Large intestine (tissue), 3 donors: ENCODE measurements around the gene GOLGA7B. TPM values are rescaled to one million over a fixed set of nuclear protein-coding genes. Genes with fewer than 3 reads are reported as not detected.

Experiments used
- DNase-seq, 2 donors: peaks; one replicate each; pipeline versions ENCODE4 v3.0.0 to v3.0.0-alpha.2; 2013
- H3K27ac ChIP-seq: one replicate; pipeline ENCODE4 v1.5.1; 2013; ENCODE audit warnings: low read length
- H3K27me3 ChIP-seq: 2 replicates; pipeline ENCODE4 v1.6.1; 2013; ENCODE audit warnings: low read length; ENCODE audit not compliant: control insufficient read depth, insufficient read depth
- H3K36me3 ChIP-seq: 2 replicates; pipeline ENCODE4 v1.6.1; 2013; ENCODE audit warnings: low read length; ENCODE audit not compliant: control insufficient read depth, insufficient read depth
- H3K4me1 ChIP-seq: one replicate; pipeline ENCODE4 v1.6.1; 2013; ENCODE audit warnings: low read length; ENCODE audit not compliant: control insufficient read depth, insufficient read depth
- H3K4me3 ChIP-seq: one replicate; pipeline ENCODE4 v1.5.1; 2013; ENCODE audit warnings: low read length
- H3K9me3 ChIP-seq: one replicate; pipeline ENCODE4 v1.6.1; 2013; ENCODE audit warnings: mild to moderate bottlenecking, low read depth, low read length, moderate library complexity; ENCODE audit not compliant: control insufficient read depth
- WGBS: methylation state at CpG from one replicate; pipeline ENCODE4 v1.1.5; 2013; ENCODE audit warnings: low lambda C conversion rate; ENCODE audit not compliant: insufficient coverage; 5-methylcytosine and 5-hydroxymethylcytosine counted together
- polyA plus RNA-seq: library from polyadenylated mRNA; unstranded; fragments of 120-200 nt; gene quantifications from one replicate; pipeline ENCODE4 v1.2.1, GENCODE V29; 2013

Gene GOLGA7B
- polyA plus RNA-seq, 1 donor: 3.9 TPM

GRCh38 chr10:97879241-97879640, 29.6 kb downstream of the GOLGA7B start:
- WGBS: no CpG with 5 or more reads among the region's 5 CpGs
- no peaks in the 10 kb centered on the region for H3K27me3 ChIP-seq
- H3K36me3 ChIP-seq: no peaks in the 10 kb centered on the region
- DNase-seq: no peak
- no peak overlapping the region for H3K27ac ChIP-seq
- H3K9me3 ChIP-seq: no peaks in the 10 kb centered on the region
- H3K4me1 ChIP-seq: no peaks in the 10 kb centered on the region
- no peak overlapping the region for H3K4me3 ChIP-seq

GRCh38 chr10:97880109-97880508, 30.5 kb downstream of the GOLGA7B start:
- no peak for DNase-seq
- WGBS: no CpG with 5 or more reads among the region's 10 CpGs
- Histone ChIP-seq H3K4me3 (no peak overlapping the region), H3K36me3 (no peaks in the 10 kb centered on the region), H3K4me1 (no peaks in the 10 kb centered on the region), H3K27ac (no peak overlapping the region), H3K9me3 (no peaks in the 10 kb centered on the region), H3K27me3 (no peaks in the 10 kb centered on the region)

GRCh38 chr10:97882142-97883091, 32.8 kb downstream of the GOLGA7B start:
- no peak overlapping the region for H3K27ac ChIP-seq
- H3K36me3 ChIP-seq: no peaks in the 10 kb centered on the region
- no peak for DNase-seq
- H3K4me3 ChIP-seq: no peak overlapping the region
- H3K27me3 ChIP-seq: no peaks in the 10 kb centered on the region
- no CpG with 5 or more reads among the region's 11 CpGs for WGBS
- no peaks in the 10 kb centered on the region for H3K4me1 ChIP-seq
- no peaks in the 10 kb centered on the region for H3K9me3 ChIP-seq

- no peak overlapping the region for H3K4me3 ChIP-seq
- WGBS: no CpG with 5 or more reads among the region's 3 CpGs
- H3K4me1 ChIP-seq: no peaks in the 10 kb centered on the region
- no peak overlapping the region for H3K27ac ChIP-seq
- H3K9me3 ChIP-seq: no peaks in the 10 kb centered on the region
- H3K36me3 ChIP-seq: no peaks in the 10 kb centered on the region
- DNase-seq: no peak
- no peaks in the 10 kb centered on the region for H3K27me3 ChIP-seq
Measured at GRCh38 chr10:97883092-97883485, 33.4 kb downstream of the GOLGA7B start.

- no peak for DNase-seq
- Histone ChIP-seq H3K27ac (no peak overlapping the region), H3K9me3 (no peaks in the 10 kb centered on the region), H3K4me1 (peaks cover 14% of the 10 kb centered on the region), H3K4me3 (no peak overlapping the region), H3K27me3 (no peaks in the 10 kb centered on the region), H3K36me3 (no peaks in the 10 kb centered on the region)
- 79% methylated on average over 2 of the region's 5 CpGs for WGBS
Measured at GRCh38 chr10:97886286-97886685, 36.6 kb downstream of the GOLGA7B start.

- Histone ChIP-seq H3K4me1 (peaks cover 23% of the 10 kb centered on the region), H3K27ac (no peak overlapping the region), H3K4me3 (no peak overlapping the region), H3K27me3 (no peaks in the 10 kb centered on the region), H3K9me3 (no peaks in the 10 kb centered on the region), H3K36me3 (no peaks in the 10 kb centered on the region)
- DNase-seq: no peak
- WGBS: no CpG with 5 or more reads among the region's 6 CpGs
Measured at GRCh38 chr10:97887399-97887798, 37.8 kb downstream of the GOLGA7B start.

GRCh38 chr10:97888134-97888533, 38.5 kb downstream of the GOLGA7B start:
- Histone ChIP-seq H3K27me3 (no peaks in the 10 kb centered on the region), H3K27ac (no peak overlapping the region), H3K9me3 (no peaks in the 10 kb centered on the region), H3K36me3 (no peaks in the 10 kb centered on the region), H3K4me3 (no peak overlapping the region), H3K4me1 (peaks cover 26% of the 10 kb centered on the region)
- no peak for DNase-seq
- 100% methylated on average over 1 of the region's 7 CpGs for WGBS

- Histone ChIP-seq H3K9me3 (no peaks in the 10 kb centered on the region), H3K4me3 (no peak overlapping the region), H3K36me3 (no peaks in the 10 kb centered on the region), H3K4me1 (peaks cover 26% of the 10 kb centered on the region), H3K27ac (no peak overlapping the region), H3K27me3 (no peaks in the 10 kb centered on the region)
- WGBS: no CpG with 5 or more reads among the region's 12 CpGs
- DNase-seq: peak; percentile 48 to 70
Measured at GRCh38 chr10:97888641-97889262, 39.1 kb downstream of the GOLGA7B start.

GRCh38 chr10:97889461-97890265, 40.0 kb downstream of the GOLGA7B start:
- no peak overlapping the region for H3K27ac ChIP-seq
- WGBS: no CpG with 5 or more reads among the region's 18 CpGs
- H3K4me3 ChIP-seq: no peak overlapping the region
- no peaks in the 10 kb centered on the region for H3K27me3 ChIP-seq
- H3K4me1 ChIP-seq: peaks cover 26% of the 10 kb centered on the region
- DNase-seq: peak; percentile 70 to 72
- H3K36me3 ChIP-seq: no peaks in the 10 kb centered on the region
- no peaks in the 10 kb centered on the region for H3K9me3 ChIP-seq

- Histone ChIP-seq H3K27me3 (no peaks in the 10 kb centered on the region), H3K27ac (peak overlapping the region; percentile 62), H3K9me3 (no peaks in the 10 kb centered on the region), H3K4me1 (peaks cover 26% of the 10 kb centered on the region), H3K36me3 (no peaks in the 10 kb centered on the region), H3K4me3 (no peak overlapping the region)
- peak; percentile 88 to 92 for DNase-seq
- WGBS: 67% methylated on average over 1 of the region's 17 CpGs
Measured at GRCh38 chr10:97891497-97892167, 42.0 kb downstream of the GOLGA7B start.
